NCI-H128 (cell line): ENCODE results near the gene CENPX.
"Not testable (repeated sequence)": the region's sequence is repeated elsewhere in the genome, so short reads cannot be mapped to it uniquely, and the experiment has no call there.

ENCODE experiments used
- DNase-seq: peaks from one replicate; lab custom pipeline; 2025; ENCODE audit not compliant: unreplicated experiment; lab: John Stamatoyannopoulos, UW

The CENPX gene

DNA sequence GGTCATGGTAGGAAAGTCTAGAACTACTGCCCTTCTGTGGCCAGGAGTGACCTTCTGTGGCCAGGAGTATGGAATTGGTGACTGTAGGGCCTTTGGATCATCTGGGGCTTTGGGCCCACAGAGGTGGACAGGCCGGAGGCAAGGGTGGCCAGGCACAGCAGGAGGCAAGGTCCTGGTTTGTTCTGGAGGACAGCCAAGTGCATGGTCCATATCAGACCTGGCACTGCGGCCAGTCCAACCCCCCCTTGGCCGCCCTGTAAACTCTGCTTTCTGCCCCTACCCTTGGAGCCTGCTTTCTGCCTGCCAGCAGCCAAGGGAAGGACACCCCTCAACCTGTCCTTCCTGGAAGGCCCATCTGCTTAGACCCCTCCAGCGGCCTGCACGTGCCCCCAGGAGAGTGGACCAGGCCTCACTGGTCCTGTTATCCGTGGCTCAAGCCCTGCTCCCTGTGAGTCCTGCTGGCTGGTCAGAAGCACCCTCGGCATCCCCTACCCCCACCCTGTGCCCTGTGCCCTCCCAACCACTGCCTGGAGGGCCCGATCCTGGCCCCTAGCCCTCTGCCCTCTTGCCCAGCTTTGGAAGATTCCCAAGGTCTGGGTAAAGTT lies 17.1 kb upstream of the CENPX start:
- DNase-seq: no peak

DNA sequence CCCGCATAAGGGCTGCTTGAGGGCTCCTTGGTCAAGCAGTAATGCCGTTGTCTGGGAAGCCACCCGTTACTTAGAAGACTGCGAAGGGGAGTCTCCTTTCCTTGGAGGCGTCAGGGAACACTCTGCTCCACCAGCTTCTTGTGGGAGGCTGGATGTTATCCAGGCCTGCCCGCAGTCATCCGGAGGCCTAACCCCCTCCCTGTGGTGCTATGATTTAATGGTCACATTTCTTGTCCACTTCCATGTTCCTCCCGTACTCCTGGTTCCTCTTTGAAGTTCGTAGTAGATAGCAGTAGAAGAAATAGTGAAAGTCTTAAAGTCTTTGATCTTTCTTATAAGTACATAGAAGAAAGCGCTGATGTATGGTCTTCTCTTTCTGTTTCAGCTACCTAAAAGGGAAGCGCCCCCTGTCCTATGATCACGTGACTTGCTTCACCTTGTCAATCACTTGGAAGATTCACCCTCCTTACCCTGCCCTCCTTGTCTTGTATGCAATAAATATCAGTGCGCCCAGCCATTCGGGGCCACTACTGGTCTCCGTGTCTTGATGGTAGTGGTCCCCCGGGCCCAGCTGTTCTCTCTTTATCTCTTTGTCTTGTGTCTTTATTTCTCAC lies 16.2 kb upstream of the CENPX start:
- not testable (repeated sequence) for DNase-seq

DNA sequence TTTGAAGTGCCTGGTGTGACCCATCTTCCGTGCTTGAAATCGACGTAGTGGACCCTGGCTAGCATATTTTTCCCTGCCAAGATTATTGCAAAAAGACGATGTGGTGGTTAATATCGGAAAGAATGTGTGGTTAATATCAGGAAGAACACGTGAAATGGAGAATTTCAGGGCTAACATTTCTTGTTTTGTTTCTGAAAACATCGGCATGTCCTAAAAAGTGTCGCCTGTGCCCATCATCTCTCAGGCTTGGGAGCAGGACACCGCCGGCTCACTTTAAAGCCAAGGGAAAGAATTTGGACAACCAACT lies 15.2 kb upstream of the CENPX start:
- no peak for DNase-seq

DNA sequence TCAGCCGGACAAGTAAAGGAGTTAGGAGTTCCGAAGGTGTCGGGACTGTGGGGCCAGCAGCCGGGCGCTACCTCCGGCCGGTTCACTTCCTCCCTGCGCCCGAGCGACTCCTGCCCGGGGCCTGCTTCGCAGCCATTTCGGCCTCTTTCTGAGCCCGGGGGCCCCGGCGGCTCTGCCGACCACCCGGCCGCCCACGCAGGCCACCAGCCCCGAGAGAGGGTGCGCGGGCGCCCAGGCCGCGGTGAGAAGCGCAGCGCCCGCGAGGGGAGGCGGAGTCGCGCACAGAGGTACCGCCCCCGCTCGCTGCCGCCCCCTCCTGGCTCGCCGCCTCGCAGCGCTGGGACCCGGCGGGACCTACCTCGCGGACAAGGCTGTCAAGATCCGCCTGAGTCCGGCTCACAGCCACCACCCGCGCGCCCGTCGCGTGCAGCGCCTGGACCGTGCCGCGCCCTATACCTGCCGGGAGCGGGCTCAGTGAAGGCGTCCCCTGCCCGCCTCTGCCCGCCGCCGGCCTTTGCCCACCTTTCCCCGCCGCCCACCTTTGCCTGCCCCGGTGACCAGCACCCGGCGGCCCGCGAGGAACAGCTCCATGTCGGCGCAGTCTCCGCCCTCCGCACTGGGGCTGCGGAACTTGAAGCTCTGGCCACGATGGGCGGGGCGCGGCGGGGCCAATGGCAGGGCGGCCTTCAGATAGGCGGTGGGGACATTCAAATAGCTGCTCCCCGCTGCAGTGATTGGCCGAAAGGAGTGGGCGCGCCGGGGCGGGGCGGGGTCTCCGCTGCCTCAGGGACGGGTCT lies 14.6 kb upstream of the CENPX start, which contains the start of gene DCXR:
Gene DCXR, minus strand, starts transcription at position 606 of the 797 bp plus-strand sequence. Its CDS starts 15 bp downstream, at position 591.
- peak; percentile 73 for DNase-seq

DNA sequence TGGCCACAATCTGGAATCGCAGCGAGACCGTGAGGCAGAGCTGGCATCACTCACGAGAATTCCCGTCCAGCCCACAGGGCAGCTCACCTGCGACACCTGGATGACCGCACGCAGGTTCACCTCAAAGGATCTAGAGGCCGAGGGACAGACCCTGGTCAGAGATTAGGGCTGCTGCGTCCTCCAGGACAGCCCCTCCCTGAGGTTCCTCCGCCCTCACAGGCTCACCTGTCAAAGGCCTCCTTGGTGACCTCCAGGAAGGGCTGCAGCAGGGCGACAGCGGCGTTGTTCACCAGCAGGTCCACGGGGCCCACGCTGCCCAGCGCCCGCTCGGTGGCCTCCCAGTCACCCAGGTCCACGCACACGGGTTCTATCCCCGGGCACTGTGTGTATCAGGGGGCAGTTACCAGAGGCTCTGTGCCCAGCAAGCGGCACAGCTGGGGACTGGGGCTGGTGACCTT lies 14.0 kb upstream of the CENPX start:
- DNase-seq: no peak

DNA sequence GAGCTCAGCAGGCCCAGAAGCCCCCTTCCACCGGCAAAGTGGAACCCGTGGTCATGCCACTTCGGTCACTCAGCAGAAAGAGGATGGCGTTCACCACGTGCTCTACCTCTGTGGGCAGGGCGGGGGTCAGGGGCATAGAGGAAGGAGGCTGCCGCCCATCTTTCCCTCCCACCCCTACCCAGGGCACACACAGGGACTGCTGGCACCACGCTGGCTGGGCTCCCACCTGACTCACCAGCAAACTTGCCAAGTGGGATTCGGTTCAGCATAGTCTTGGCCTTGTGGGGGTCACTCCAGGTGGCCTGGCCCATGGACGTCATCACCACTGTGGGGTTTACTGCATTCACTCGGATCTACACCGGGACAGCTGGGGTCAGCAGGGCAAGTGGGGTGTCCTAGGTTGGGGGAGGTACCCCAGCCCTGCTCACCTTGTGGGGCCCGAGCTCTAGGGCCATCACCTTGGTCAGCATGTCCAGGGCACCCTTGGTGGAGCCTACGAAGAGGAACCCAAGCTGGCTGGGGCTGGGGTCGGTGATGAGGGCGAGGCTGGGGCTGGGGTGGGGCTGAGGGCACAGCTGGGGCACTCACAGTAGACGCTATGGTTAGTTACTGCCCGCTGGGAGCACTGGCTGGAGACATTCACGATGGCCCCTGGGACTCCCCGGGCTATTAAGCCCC lies 13.4 kb upstream of the CENPX start:
- no peak for DNase-seq

DNA sequence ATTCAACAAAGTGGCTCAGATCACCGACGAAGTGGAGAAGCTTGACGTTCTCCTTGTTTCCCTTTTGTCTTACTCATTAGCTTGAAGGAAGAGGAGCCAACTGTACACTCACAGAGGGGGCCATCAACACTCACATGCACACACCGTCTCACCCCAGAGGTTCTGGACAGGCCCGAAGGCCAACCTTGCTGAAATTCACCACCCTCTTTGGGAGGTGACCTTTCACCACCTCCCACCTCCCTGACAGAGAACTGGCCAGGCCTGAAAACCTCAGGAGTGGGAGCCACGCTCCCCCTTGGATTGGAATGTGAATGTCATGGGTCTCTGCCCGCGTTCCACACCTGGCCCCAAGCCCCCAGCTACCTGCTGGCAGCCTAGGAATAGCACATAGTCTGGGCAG lies 12.8 kb upstream of the CENPX start:
- no peak for DNase-seq

DNA sequence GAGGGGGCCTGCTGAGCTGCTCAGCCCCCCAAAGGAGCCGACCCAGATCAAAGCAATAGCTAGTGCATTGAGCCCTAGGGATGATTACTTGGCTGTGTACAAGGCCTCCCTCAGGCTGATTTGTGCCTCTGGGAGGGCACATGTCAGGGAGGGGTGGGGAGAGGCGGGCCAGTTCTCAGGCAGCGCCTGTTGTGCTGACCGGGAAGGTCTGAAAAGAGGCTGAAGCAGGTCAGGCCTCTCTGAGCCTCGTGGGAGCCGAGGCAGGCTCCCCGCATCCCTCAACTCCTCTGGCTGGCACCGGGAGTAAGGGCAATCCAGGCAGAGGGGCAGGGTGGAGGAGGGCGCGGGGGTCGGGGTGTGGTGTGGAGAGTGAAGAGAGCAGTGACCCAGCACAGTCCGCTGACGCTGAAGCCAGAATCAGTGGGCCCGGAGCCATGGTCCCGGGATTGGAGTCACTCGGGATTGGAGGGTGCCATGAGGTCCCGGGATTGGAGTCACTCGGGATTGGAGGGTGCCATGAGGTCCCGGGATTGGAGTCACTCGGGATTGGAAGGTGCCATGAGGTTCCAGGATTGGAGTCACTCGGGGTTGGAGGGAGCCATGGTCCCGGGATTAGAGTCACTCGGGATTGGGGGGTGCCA lies 11.8 kb upstream of the CENPX start:
- no peak for DNase-seq

DNA sequence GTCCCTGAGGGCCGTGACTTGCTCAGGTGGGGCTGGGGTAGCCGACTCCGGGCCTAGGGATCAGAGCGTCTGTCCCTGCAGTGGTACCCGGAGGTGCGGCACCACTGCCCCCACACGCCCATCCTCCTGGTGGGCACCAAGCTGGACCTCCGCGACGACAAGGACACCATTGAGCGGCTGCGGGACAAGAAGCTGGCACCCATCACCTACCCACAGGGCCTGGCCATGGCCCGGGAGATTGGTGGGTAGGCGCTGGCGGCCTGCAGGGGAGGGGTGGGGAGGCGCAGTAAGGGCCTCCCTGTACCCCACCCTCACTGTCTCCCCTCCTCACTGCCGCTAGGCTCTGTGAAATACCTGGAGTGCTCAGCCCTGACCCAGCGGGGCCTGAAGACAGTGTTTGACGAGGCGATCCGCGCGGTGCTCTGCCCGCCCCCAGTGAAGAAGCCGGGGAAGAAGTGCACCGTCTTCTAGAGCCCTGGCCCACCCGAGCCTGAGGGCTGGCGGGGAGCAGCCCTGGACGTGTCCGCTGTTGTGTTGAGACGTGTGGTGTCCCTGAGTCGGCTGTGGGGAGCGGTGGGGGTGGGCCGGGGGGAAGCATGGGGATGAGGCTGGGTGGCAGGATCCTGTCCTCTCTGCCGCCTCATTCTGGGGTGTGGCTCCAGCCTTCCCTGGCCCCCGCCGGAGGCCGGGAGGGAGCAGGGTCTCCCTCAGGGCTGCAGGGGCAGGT lies 10.8 kb upstream of the CENPX start:
- no peak for DNase-seq

DNA sequence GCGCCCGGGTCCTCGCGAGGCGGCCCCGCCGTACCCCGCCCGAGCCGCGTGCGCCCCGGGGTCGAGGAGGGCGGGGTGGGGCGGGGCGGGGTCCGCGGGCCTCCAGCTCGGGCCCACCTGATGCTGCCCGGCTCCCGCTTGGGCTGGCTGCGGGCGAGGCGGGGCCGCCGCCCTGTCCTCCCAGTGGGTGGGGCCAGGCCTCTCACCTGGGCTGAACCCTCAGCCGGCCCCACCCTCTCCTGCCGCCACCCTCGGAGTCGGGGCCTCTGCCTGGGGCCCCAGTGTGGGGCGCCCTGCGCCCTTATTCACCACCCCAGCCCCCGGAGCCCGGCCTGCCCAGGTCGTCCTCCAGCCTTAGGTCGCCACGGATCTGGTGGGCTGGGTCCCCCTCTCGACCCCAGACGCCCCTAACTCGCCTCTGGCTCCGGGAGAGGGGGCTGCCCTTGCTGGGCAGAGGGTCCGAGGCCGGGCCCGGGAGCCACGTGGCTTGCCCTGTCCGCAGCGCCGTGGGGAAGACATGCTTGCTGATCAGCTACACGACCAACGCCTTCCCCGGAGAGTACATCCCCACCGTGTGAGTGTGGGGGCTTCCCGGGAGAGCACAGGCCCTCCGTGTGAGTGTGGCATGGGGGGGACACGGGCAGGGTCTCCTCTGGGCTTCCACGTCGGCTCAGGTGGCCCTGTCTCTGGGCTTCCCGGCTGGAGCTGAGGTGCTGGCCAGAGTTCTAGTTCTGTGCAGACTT lies 9.4 kb upstream of the CENPX start:
- no peak for DNase-seq

DNA sequence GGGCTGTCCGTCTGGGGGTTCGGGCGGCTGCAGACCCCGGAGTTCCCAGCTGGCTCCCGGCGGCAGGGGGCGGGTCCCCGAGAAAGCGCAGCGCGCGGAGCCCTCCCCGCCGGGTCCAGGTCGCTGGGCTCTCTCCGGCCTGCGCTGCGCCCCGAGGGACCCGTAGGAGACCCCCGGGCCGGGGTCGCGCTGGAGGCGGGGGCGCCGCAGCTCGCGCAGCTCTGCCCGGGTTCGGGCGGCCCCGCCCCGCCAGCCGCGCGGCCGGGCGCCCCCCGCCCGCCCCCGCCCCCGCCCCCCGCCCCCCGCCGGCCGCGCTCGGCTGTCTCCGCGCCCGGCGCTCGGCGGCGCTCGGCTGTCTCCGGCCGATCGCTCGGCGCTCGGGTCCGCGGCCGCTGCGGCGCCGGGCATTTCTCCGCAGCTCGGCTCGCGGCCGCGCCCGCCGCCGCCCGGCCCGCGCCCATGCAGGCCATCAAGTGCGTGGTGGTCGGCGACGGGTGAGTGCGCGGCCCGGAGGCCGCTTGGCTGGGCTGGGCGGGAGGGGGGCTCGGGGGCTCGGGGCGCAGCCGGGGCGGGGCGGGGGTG lies 8.7 kb upstream of the CENPX start, which contains the start of gene RAC3:
Gene RAC3, plus strand, starts transcription at position 376 of the 582 bp plus-strand sequence. Its CDS starts 84 bp downstream, at position 460.
- DNase-seq: no peak

DNA sequence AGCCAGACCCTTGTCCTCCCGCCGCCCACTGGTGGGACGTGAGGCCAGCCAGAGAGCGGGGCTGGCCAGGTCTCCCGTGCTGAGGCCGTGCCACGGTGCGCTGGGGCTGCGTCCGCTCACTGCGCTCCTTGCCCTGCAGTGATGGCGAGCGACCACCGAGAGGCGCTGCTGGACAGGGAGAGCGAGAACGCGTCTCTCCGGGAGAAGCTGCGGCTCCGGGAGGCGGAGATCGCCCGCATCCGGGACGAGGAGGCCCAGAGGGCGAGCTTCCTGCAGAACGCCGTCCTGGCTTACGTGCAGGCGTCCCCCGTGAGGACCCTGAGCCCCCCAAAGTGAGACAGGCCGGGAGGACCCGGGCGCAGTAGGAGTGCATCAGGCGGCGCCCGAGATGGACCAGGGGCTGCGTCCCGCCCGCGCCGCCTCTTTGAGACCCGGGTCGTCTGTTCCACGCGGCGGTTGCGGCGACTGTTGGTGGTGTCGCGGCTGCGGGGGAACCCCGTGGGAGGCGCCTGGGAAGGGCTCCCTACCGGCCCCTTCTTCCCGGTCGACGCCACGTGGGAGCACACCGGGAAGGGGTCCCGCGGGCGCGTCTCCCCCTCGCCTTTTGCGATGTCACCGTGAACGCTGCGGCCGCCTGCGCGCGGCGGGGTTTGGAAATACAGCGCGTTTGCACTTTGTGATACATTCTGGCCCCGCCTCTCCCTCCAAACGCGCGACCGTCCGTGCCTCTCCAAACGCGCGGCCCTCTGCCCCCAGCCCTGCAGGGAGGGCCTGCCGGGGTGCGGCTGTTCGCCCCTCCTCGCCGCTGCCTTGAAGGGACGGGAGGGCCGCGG lies 8.0 kb upstream of the CENPX start:
- DNase-seq: peak; percentile 56

DNA sequence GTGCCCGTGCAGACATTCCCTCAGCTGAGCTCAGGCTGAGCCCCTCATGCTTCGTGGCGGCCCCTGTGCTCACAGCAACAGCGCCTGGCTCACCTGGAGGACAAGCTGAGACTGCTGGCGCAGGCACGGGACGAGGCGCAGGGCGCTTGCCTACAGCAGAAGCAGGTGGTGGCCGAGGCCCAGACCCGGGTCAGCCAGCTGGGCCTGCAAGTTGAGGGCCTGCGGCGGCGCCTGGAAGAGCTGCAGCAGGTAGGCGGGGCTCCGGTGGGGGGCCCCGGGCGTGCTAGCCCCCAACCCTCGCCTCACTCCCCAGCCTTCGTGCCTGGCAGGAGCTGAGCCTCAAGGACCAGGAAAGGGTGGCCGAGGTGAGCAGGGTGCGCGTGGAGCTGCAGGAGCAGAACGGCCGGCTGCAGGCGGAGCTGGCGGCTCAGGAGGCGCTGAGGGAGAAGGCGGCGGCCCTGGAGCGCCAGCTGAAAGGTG lies 7.4 kb upstream of the CENPX start:
- DNase-seq: no peak

DNA sequence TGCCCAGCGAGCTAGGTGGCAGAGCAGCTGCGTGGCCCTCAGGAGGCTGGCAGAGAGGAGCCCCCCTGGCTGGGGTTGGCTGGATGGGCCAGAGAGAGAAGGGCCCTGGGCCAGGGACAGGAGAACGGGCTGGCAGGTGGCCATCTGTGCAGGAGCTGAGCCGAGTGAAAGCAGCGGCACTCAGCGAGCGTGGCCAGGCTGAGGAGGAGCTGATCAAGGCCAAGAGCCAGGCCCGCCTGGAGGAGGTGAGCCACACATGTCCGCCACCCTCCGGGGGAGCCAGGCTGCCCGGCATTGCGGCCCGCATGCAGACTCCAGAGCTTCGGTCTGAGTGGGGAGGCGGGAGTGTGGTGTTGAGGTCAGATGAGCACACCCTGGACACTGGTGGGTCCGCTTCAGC lies 6.7 kb upstream of the CENPX start:
- DNase-seq: no peak

DNA sequence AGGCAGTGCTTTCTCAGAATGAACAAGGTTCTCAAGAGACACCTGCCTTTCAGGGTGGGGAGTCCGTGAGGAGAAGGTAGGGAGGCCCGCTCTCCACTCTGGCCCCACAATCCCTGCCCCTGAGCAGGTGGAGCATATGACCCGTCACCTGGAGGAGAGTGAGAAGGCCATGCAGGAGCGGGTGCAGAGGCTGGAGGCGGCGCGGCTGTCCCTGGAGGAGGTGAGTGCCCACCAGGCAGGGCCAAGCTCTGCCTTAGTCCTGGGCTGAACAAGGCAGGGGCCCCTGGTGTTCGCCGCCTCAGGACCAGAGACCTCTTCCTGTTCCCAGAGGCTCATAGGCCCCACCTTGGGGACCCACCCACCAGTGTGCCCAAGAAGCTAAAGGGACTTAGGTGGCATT lies 6.3 kb upstream of the CENPX start:
- DNase-seq: no peak

DNA sequence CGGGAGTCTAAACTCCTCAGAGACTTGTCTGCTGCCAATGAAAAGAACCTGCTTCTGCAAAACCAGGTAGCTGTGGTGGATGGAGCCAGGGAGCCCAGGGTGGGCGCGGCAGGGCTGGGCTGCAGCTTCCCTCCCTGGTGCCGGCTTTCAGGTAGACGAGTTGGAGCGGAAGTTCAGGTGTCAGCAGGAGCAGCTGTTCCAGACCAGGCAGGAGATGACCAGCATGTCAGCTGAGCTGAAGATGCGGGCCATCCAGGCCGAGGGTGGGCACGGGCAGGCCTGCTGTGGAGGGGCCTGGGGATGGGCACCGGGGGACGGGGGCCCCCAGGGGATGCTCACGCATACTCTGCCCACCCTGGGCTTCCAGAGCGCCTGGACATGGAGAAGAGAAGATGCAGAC lies 5.6 kb upstream of the CENPX start:
- no peak for DNase-seq

DNA sequence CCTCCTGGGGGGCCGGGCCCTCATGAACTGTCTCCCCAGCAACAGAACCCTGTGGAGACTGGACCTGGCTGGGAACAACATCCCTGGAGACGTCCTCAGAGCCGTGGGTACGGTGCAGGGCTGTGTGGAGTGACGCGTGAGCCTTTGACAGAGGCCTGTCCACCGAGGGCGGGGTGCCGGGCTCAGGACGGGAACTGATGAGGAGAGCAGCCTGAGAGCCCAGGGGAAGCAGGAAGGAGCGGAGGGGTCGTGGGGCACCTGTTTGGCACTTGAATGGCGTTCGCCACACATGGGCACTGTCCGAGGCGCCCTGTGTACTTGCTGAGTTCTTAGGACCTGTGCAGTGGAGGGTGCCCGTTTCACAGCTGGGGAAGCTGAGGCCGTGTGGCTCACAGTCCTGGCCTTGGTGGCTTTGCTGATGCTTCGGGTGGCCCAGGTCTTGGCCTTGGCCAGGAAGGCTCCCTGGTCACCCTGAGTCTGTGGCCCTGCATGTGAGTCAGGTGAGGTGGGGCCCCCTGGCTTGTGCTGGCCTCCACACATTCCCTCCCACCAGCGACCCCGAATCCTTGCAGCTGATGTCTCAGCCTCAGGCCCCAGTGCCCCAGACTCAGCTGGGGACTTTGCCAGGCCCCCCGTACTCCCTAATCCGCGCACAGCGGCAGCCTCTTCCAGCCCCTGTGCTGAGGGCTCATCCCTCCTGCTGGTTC lies 2.9 kb upstream of the CENPX start:
- DNase-seq: no peak

DNA sequence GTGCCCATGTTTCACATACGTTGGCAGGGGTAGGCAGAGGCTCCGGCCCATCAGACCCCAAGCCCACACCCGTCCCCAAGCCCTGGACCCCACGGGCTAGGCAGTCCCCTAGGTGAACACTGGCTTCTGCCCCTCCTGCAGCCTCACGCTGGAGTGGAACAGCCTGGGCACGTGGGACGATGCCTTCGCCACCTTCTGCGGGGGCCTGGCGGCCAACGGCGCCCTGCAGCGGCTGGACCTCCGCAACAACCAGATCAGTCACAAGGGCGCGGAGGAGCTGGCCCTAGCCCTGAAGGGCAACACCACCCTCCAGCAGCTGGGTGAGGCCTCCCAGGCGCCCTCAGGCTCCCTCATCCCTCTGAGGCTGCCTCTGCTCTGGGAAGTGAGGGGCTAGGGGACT lies 2.2 kb upstream of the CENPX start:
- no peak for DNase-seq
